Activated CD4-positive, alpha-beta memory T cell treated with anti-CD3 and anti-CD28 coated beads for 36 hours (primary cell): ENCODE measurements around the gene HIGD1B. TPM values are rescaled to one million over a fixed set of nuclear protein-coding genes. Genes with fewer than 3 reads are reported as not detected.

Source experiments
- CTCF ChIA-PET: fragments of 350-600 bp; sonication (Branson Sonifier 250); formaldehyde crosslinking; loops from one replicate; lab custom pipeline; 2021; ENCODE audit warnings: antibody characterized with exemption, inconsistent platforms; lab: Charles Lee
- POLR2A ChIA-PET: fragments of 350-600 bp; sonication (Branson Sonifier 250); formaldehyde crosslinking; loops from one replicate; lab custom pipeline; 2021; ENCODE audit warnings: antibody characterized with exemption; lab: Charles Lee
- DNase-seq: peaks from one replicate; pipeline ENCODE4 v3.0.0-alpha.2; 2020
- H3K27ac Mint-ChIP-seq: one replicate; pipeline ENCODE4 v1.8.0; 2021; ENCODE audit warnings: mixed read lengths
- H3K27me3 Mint-ChIP-seq: one replicate; pipeline ENCODE4 v1.8.0; 2021; ENCODE audit warnings: mixed read lengths
- H3K36me3 Mint-ChIP-seq: one replicate; pipeline ENCODE4 v1.8.0; 2021; ENCODE audit warnings: mixed read lengths
- H3K4me1 Mint-ChIP-seq: one replicate; pipeline ENCODE4 v1.8.0; 2021; ENCODE audit warnings: low read depth, mixed read lengths
- H3K4me3 Mint-ChIP-seq: one replicate; pipeline ENCODE4 v1.8.0; 2021; ENCODE audit warnings: mild to moderate bottlenecking, mixed read lengths
- H3K9me3 Mint-ChIP-seq: one replicate; pipeline ENCODE4 v1.8.0; 2021; ENCODE audit warnings: mixed read lengths
- intact Hi-C: fragments of 100-400 bp; cut with micrococcal nuclease; formaldehyde crosslinking; loops from one replicate; pipeline ENCODE4 v1.15.1; 2023
- total RNA-seq, 2 experiments: library from RNA; stranded (reverse); gene quantifications; one replicate each; pipeline ENCODE4 v1.2.3, GENCODE V29; 2021

The HIGD1B gene
- total RNA-seq, 2 experiments from 2014 or later, result not detected

DNA sequence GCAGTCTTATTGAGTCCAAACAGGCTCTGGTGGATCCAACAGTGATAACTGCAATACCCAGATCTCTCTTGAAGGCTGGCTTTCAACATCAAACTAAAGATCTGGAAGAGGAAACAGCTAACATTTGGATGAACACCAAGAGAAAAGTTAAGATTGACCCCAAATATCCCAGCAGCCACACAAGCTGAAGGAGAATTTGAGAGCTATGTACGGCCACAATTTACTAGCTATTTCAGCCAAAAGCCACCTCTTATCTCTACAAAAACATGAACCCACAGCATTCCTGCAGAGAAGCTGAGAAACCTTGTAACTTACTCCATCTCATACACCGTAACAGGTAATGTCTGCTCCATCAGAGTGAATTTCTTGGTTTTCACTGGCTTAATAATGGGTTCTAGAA lies 37.3 kb downstream of the HIGD1B start:
- no peak for DNase-seq
- H3K27me3 Mint-ChIP-seq, result no peaks in the 10 kb centered on the region
- POLR2A ChIA-PET, result no interaction called here
- H3K36me3 Mint-ChIP-seq, result peaks cover 33% of the 10 kb centered on the region
- CTCF ChIA-PET, result no interaction called here
- no peak overlapping the region for H3K4me3 Mint-ChIP-seq
- H3K9me3 Mint-ChIP-seq, result no peaks in the 10 kb centered on the region
- H3K4me1 Mint-ChIP-seq, result peaks cover 4% of the 10 kb centered on the region
- intact Hi-C loops, result no loop called here
- H3K27ac Mint-ChIP-seq, result no peak overlapping the region

- intact Hi-C loops, result no loop called here
- ChIA-PET POLR2A (no interaction called here), CTCF (no interaction called here)
- H3K27me3 Mint-ChIP-seq, result no peaks in the 10 kb centered on the region
- H3K27ac Mint-ChIP-seq, result no peak overlapping the region
- peaks cover 26% of the 10 kb centered on the region for H3K36me3 Mint-ChIP-seq
- no peak overlapping the region for H3K4me3 Mint-ChIP-seq
- no peaks in the 10 kb centered on the region for H3K9me3 Mint-ChIP-seq
- DNase-seq, result no peak
- H3K4me1 Mint-ChIP-seq, result peaks cover 10% of the 10 kb centered on the region
These were observed 39.3 kb downstream of the HIGD1B start for GRCh38 chr17:44887016-44887415.

DNA sequence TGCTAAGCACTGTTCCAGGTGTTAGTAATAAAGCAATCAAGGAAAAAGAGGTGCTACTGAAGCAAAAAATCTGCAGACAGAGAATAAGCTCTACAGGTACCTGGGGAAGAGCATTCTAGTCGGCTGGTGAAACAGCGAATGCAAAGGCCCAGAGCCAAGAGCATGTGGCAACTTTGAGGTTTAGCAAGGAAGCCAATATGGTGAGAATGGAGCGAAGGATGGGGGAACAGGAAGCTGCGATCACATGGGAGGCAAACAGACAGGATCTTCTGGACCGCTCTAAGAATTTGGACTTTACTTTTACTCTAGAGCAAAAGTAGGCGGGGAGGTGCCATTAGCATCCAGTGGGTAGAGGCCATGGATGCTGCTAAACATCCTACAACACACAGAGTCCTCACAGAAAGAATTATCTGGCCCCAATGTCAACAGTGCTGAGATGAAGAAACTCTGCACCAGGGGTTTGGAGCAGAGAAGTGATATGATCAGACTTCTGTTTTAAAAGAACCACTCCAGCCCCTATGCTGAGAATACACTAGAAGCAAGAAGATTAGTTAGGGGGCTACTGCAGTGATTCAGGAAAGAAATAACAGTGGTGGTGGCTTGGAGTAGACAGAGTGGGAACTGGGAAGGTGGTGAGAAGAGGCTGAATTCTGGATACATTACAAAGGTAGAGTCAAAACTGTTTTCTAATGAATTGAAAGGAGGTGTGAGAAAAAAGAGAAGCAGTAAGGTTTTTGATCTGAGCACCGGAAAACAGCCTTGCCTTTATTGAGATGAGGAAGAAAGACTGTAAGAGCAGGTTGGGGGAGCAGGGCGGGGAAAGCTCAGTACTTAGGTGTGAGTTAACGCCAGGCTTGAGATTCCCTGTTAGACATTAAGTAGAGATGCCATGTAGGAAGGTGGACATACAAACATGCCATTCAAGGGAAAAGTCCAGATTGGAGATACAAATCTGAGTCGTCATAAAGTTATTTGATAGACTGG lies 40.6 kb downstream of the HIGD1B start:
- H3K9me3 Mint-ChIP-seq, result no peaks in the 10 kb centered on the region
- H3K4me3 Mint-ChIP-seq, result no peak overlapping the region
- intact Hi-C loops, result no loop called here
- H3K27me3 Mint-ChIP-seq, result no peaks in the 10 kb centered on the region
- DNase-seq, result no peak
- no peak overlapping the region for H3K27ac Mint-ChIP-seq
- H3K4me1 Mint-ChIP-seq, result peaks cover 11% of the 10 kb centered on the region
- peaks cover 19% of the 10 kb centered on the region for H3K36me3 Mint-ChIP-seq
- POLR2A ChIA-PET, result no interaction called here
- CTCF ChIA-PET, result no interaction called here

DNA sequence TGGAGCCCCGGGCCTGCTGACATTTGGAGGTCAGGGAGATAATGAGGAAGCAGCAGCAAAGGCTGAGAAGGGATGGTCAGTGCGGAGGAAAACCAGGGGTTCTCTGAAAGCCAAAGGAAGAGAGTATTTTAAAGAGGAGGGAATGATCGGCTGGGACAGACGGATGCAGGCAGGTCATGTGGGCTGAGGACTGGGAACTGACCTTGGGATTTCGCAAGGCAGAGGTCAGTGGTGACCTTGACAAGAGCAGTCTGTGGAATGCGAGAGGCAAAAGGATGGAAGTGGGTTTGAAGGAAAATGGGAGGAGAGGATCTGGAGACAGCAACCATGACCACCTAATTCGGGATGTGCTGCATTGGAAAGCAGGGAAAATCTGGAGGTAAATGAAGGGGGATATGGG lies 41.3 kb downstream of the HIGD1B start:
- Mint-ChIP-seq H3K9me3 (no peaks in the 10 kb centered on the region), H3K27me3 (no peaks in the 10 kb centered on the region), H3K36me3 (peaks cover 17% of the 10 kb centered on the region), H3K4me1 (peaks cover 14% of the 10 kb centered on the region), H3K27ac (no peak overlapping the region), H3K4me3 (no peak overlapping the region)
- ChIA-PET POLR2A (no interaction called here), CTCF (no interaction called here)
- no peak for DNase-seq
- intact Hi-C loops, result no loop called here

GRCh38 chr17:44892250-44892649 lies 44.6 kb downstream of the HIGD1B start:
- DNase-seq, result no peak
- Mint-ChIP-seq H3K27me3 (no peaks in the 10 kb centered on the region), H3K9me3 (no peaks in the 10 kb centered on the region), H3K36me3 (peaks cover 16% of the 10 kb centered on the region), H3K4me1 (peaks cover 19% of the 10 kb centered on the region), H3K27ac (no peak overlapping the region), H3K4me3 (no peak overlapping the region)
- ChIA-PET POLR2A (no interaction called here), CTCF (interaction anchor here (0.7 to 1.7 kb wide), 3 partner anchors 14 to 50 kb away, joined by 3 to 6 read pairs (median 5); no protein-coding TSS in a partner anchor)
- intact Hi-C loops, result no loop called here

- Mint-ChIP-seq H3K4me3 (no peak overlapping the region), H3K4me1 (peaks cover 26% of the 10 kb centered on the region), H3K27ac (no peak overlapping the region), H3K36me3 (peaks cover 16% of the 10 kb centered on the region), H3K27me3 (no peaks in the 10 kb centered on the region), H3K9me3 (no peaks in the 10 kb centered on the region)
- ChIA-PET POLR2A (no interaction called here), CTCF (interaction anchor here (0.9 to 1.0 kb wide), 2 partner anchors 16 to 241 kb away, joined by 3 to 4 read pairs; partner anchors contain the start of gene ACBD4)
- intact Hi-C loops, result loop anchor here (5.0 kb wide), 1 partner anchor 128 kb away; no protein-coding TSS in a partner anchor
- DNase-seq, result no peak
These were observed 47.0 kb downstream of the HIGD1B start for GRCh38 chr17:44894642-44895041.

DNA sequence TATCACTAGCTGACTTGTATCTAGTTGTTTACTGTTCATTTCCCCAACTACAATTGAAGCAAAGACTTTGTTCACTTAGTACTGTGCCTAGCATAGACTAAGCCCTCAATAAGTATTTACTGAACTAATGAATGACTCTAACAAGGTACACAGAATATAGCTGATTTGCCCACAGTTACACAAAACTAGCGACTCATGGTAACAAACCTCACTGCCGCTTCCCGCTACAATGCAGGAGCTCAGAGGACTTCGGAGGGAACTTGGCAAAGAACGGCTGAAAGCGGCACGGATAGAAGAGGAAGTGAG lies 51.0 kb downstream of the HIGD1B start:
- peak overlapping the region; percentile 87 for H3K4me3 Mint-ChIP-seq
- peaks cover 22% of the 10 kb centered on the region for H3K4me1 Mint-ChIP-seq
- H3K9me3 Mint-ChIP-seq, result no peaks in the 10 kb centered on the region
- ChIA-PET POLR2A (interaction anchor here (1.1 to 2.1 kb wide), 5 partner anchors 15 to 250 kb away, joined by 3 to 7 read pairs (median 5); partner anchors contain the start of genes CCDC43, HEXIM1 and NMT1), CTCF (interaction anchor here (0.8 to 3.9 kb wide), 11 partner anchors 12 to 299 kb away, joined by 3 to 21 read pairs (median 5); partner anchors contain the start of gene ACBD4)
- DNase-seq, result no peak
- H3K36me3 Mint-ChIP-seq, result peaks cover 10% of the 10 kb centered on the region
- no peaks in the 10 kb centered on the region for H3K27me3 Mint-ChIP-seq
- intact Hi-C loops, result loop anchor here (1.0 to 5.0 kb wide), 2 partner anchors 124 to 190 kb away; partner anchors contain the start of gene DBF4B
- peak overlapping the region; percentile 99 for H3K27ac Mint-ChIP-seq

- peaks cover 10% of the 10 kb centered on the region for H3K36me3 Mint-ChIP-seq
- CTCF ChIA-PET, result interaction anchor here (1.0 to 3.9 kb wide), 10 partner anchors 12 to 298 kb away, joined by 3 to 21 read pairs (median 5); partner anchors contain the start of gene ACBD4
- intact Hi-C loops, result loop anchor here (1.0 to 5.0 kb wide), 2 partner anchors 123 to 191 kb away; partner anchors contain the start of gene DBF4B
- POLR2A ChIA-PET, result interaction anchor here (1.0 to 2.1 kb wide), 6 partner anchors 13 to 249 kb away, joined by 3 to 7 read pairs (median 4); partner anchors contain the start of genes CCDC43, HEXIM1 and NMT1
- H3K9me3 Mint-ChIP-seq, result no peaks in the 10 kb centered on the region
- no peaks in the 10 kb centered on the region for H3K27me3 Mint-ChIP-seq
- H3K27ac Mint-ChIP-seq, result peak within 1 kb of the TSS; percentile 99
- peak within 1 kb of the TSS; percentile 87 for H3K4me3 Mint-ChIP-seq
- peaks cover 22% of the 10 kb centered on the region for H3K4me1 Mint-ChIP-seq
- DNase-seq, result peak; percentile 94
These were observed 51.5 kb downstream of the HIGD1B start, which contains the start of gene EFTUD2 for GRCh38 chr17:44899074-44899782. EFTUD2 (minus strand) TSS chr17:44899445; CDS start chr17:44894521, 4,924 bp downstream.

Other genes starting within 250 kb of the HIGD1B start
- under 1 TPM; 0.33 to 0.46 TPM for gene MEIOC, start 191.4 kb upstream of the HIGD1B start, total RNA-seq
- gene CCDC43, start 158.1 kb upstream of the HIGD1B start, total RNA-seq, result 10 to 100 TPM; 26.4 to 27.7 TPM
- 10 to 100 TPM; 25.9 to 27.9 TPM for gene DBF4B, start 139.2 kb upstream of the HIGD1B start, total RNA-seq
- under 1 TPM; 0.12 to 0.33 TPM for gene ADAM11, start 88.9 kb upstream of the HIGD1B start, total RNA-seq
- 1 to 10 TPM; 1.9 to 2.7 TPM for gene GJC1, start 17.6 kb upstream of the HIGD1B start, total RNA-seq
- gene EFTUD2, start 51.6 kb downstream of the HIGD1B start, total RNA-seq, result 100 to 1,000 TPM; 162 to 171 TPM
- not detected for gene GFAP, start 67.6 kb downstream of the HIGD1B start, total RNA-seq
- gene KIF18B, start 99.9 kb downstream of the HIGD1B start, total RNA-seq, result 10 to 100 TPM; 36.2 to 42.9 TPM
- gene C1QL1, start 120.4 kb downstream of the HIGD1B start, total RNA-seq, result under 1 TPM; 0.76 to 0.87 TPM
- gene DCAKD, start 203.7 kb downstream of the HIGD1B start, total RNA-seq, result 10 to 100 TPM; 32.0 to 34.0 TPM
- 100 to 1,000 TPM; 158 TPM for gene NMT1, start 213.4 kb downstream of the HIGD1B start, total RNA-seq